CD4-positive, alpha-beta T cell treated with Interleukin-4 for 1 hour (primary cell): ENCODE results near the gene SLC2A10.

ENCODE experiments used
- DNase-seq, 2 donors: peaks; one replicate each; pipeline ENCODE4 v3.0.0-alpha.2; 2020 to 2022

The SLC2A10 gene

GRCh38 chr20:46682063-46682821 is 27.2 kb upstream of the SLC2A10 start:
- DNase-seq: no peak

GRCh38 chr20:46683011-46683667 is 26.3 kb upstream of the SLC2A10 start:
- DNase-seq: no peak

GRCh38 chr20:46683668-46683938 is 25.8 kb upstream of the SLC2A10 start:
- DNase-seq: no peak

GRCh38 chr20:46683939-46684750 is 25.3 kb upstream of the SLC2A10 start:
- no peak for DNase-seq

GRCh38 chr20:46688151-46689081 is 21.0 kb upstream of the SLC2A10 start:
- DNase-seq: no peak

- peak; percentile 97 to 98 for DNase-seq
These were observed 20.2 kb upstream of the SLC2A10 start, which contains the start of gene TP53RK for GRCh38 chr20:46689082-46689753. Gene TP53RK (minus strand): TSS chr20:46689444. CDS start chr20:46689414, 30 bp downstream.

- no peak for DNase-seq
These were observed 19.7 kb upstream of the SLC2A10 start for GRCh38 chr20:46689754-46690085.

- DNase-seq: no peak
These were observed 19.0 kb upstream of the SLC2A10 start for GRCh38 chr20:46690219-46691106.

- DNase-seq: no peak
These were observed 18.3 kb upstream of the SLC2A10 start for GRCh38 chr20:46691196-46691595.

- peak; percentile 24 to 48 for DNase-seq
These were observed 15.0 kb upstream of the SLC2A10 start for GRCh38 chr20:46694484-46694883.

GRCh38 chr20:46695892-46696291 is 13.6 kb upstream of the SLC2A10 start:
- DNase-seq: no peak

- no peak for DNase-seq
These were observed 12.6 kb upstream of the SLC2A10 start for GRCh38 chr20:46696791-46697279.

GRCh38 chr20:46698788-46699187 is 10.7 kb upstream of the SLC2A10 start:
- no peak for DNase-seq

- DNase-seq: no peak
These were observed 9.6 kb upstream of the SLC2A10 start for GRCh38 chr20:46699651-46700359.

GRCh38 chr20:46700481-46700880 is 9.0 kb upstream of the SLC2A10 start:
- DNase-seq: no peak

- no peak for DNase-seq
These were observed 8.4 kb upstream of the SLC2A10 start for GRCh38 chr20:46701057-46701456.

GRCh38 chr20:46701556-46701955 is 7.9 kb upstream of the SLC2A10 start:
- DNase-seq: no peak

GRCh38 chr20:46701986-46702385 is 7.5 kb upstream of the SLC2A10 start:
- DNase-seq: no peak

- DNase-seq: no peak
These were observed 6.8 kb upstream of the SLC2A10 start for GRCh38 chr20:46702447-46703203.
